ENCODE measurements around the gene PKN1.

- no peak for TF ChIP-seq EZH2 (IDR thresholded peaks at IDR 0.05; ENCODE audit: insufficient read depth, poor library complexity, severe bottlenecking)
- TF ChIP-seq EZH2phosphoT487 (IDR thresholded peaks at IDR 0.05; ENCODE audit: insufficient read depth, low read depth): no peak
Measured at GRCh38 chr19:14405380-14405757, 27.7 kb upstream of the PKN1 start.

All from GM23248 (cell line).